ENCODE results near the gene EXD1. TPM values are rescaled to one million over a fixed set of nuclear protein-coding genes. Genes with fewer than 3 reads are reported as not detected.

The EXD1 gene
- total RNA-seq, 1 experiment from 2014 or later: not detected

- peaks cover 14% of the 10 kb centered on the region; the same call in 1 of the 2 replicates for H3F3A ChIP-seq (ENCODE audit: insufficient read depth, low read depth)
- no peak overlapping the region for H2AFZ ChIP-seq
- intact Hi-C loops (cut with micrococcal nuclease; ENCODE audit: unreplicated experiment): loop anchor here (2.0 kb wide), 1 partner anchor 43 kb away; no protein-coding TSS in a partner anchor
- H3K4me1 ChIP-seq (replicated peaks; ENCODE audit: insufficient read depth): peaks cover 27% of the 10 kb centered on the region
- TF ChIP-seq EZH2 (IDR thresholded peaks at IDR 0.05; ENCODE audit: low read depth): no peak
- TF ChIP-seq CTCF (conservative IDR thresholded peaks at IDR 0.05): no peak
- no peaks in the 10 kb centered on the region for H3K9me3 ChIP-seq (ENCODE audit: insufficient read depth, low read depth)
- ChIA-PET POLR2A (ENCODE audit: unreplicated experiment) (interaction anchor here (0.5 to 0.6 kb wide), 3 partner anchors 16 to 73 kb away, joined by 3 to 6 read pairs (median 3); no protein-coding TSS in a partner anchor), CTCF (no interaction called here)
- peak overlapping the region; percentile 74 for H3K27ac ChIP-seq
- no TSS peak for BruUV-seq (replicated peaks)
- peak in 1 of 2 experiments; percentile 79 for DNase-seq
- no peaks in the 10 kb centered on the region for H3K9me2 ChIP-seq (ENCODE audit: insufficient read depth)
- H3K79me2 ChIP-seq (ENCODE audit: low read depth): peaks cover 66% of the 10 kb centered on the region
- H3K36me3 ChIP-seq (ENCODE audit: low read depth): no peaks in the 10 kb centered on the region
- no peaks in the 10 kb centered on the region for H3K27me3 ChIP-seq (ENCODE audit: insufficient read depth, low read depth)
- peak overlapping the region; percentile 77 for H3K4me2 ChIP-seq
- peak overlapping the region; percentile 90; the same call in 1 of the 2 replicates for H3K4me3 ChIP-seq
- H4K20me1 ChIP-seq (ENCODE audit: insufficient read depth): no peaks in the 10 kb centered on the region
Measured at GRCh38 chr15:41233367-41233771, 2.8 kb upstream of the EXD1 start.

GRCh38 chr15:41231422-41232226, 1.1 kb upstream of the EXD1 start:
- peak overlapping the region; percentile 84 for H2AFZ ChIP-seq
- H3K4me1 ChIP-seq (replicated peaks; ENCODE audit: insufficient read depth): peaks cover 27% of the 10 kb centered on the region
- H3K4me3 ChIP-seq: peak overlapping the region; percentile 90
- intact Hi-C loops (cut with micrococcal nuclease; ENCODE audit: unreplicated experiment): loop anchor here (1.0 to 2.0 kb wide), 4 partner anchors 45 to 115 kb away; partner anchors contain the start of genes INO80, NUSAP1 and OIP5
- ChIA-PET CTCF (interaction anchor here (0.6 to 0.8 kb wide), 6 partner anchors 18 to 358 kb away, joined by 3 to 18 read pairs (median 4); no protein-coding TSS in a partner anchor), POLR2A (ENCODE audit: unreplicated experiment) (interaction anchor here (0.6 kb wide), 4 partner anchors 43 to 170 kb away, joined by 4 to 10 read pairs (median 5); no protein-coding TSS in a partner anchor)
- H3K79me2 ChIP-seq (ENCODE audit: low read depth): peaks cover 55% of the 10 kb centered on the region
- TF ChIP-seq EZH2 (IDR thresholded peaks at IDR 0.05; ENCODE audit: low read depth) (no peak), CTCF (conservative IDR thresholded peaks at IDR 0.05) (no peak)
- no peaks in the 10 kb centered on the region for H3K9me2 ChIP-seq (ENCODE audit: insufficient read depth)
- H3K27me3 ChIP-seq (ENCODE audit: insufficient read depth, low read depth): no peaks in the 10 kb centered on the region
- BruUV-seq (replicated peaks): no TSS peak
- peak overlapping the region; percentile 77 for H3K4me2 ChIP-seq
- H4K20me1 ChIP-seq (ENCODE audit: insufficient read depth): no peaks in the 10 kb centered on the region
- H3K9me3 ChIP-seq (ENCODE audit: insufficient read depth, low read depth): no peaks in the 10 kb centered on the region
- H3F3A ChIP-seq (ENCODE audit: insufficient read depth, low read depth): peaks cover 14% of the 10 kb centered on the region; the same call in 1 of the 2 replicates
- no peak for DNase-seq
- no peaks in the 10 kb centered on the region for H3K36me3 ChIP-seq (ENCODE audit: low read depth)
- peak overlapping the region; percentile 74 for H3K27ac ChIP-seq

GRCh38 chr15:41230345-41230649, 260 bp downstream of the EXD1 start:
- Histone ChIP-seq H3K4me3 (peak overlapping the region; percentile 90; the same call in 1 of the 2 replicates), H4K20me1 (ENCODE audit: insufficient read depth) (no peaks in the 10 kb centered on the region), H3K79me2 (ENCODE audit: low read depth) (peaks cover 41% of the 10 kb centered on the region), H3K27ac (peak overlapping the region; percentile 74), H3K36me3 (ENCODE audit: low read depth) (no peaks in the 10 kb centered on the region), H2AFZ (peak overlapping the region; percentile 84; the same call in 1 of the 2 replicates), H3K4me2 (peak overlapping the region; percentile 77), H3K9me3 (ENCODE audit: insufficient read depth, low read depth) (no peaks in the 10 kb centered on the region), H3K9me2 (ENCODE audit: insufficient read depth) (no peaks in the 10 kb centered on the region), H3K4me1 (replicated peaks; ENCODE audit: insufficient read depth) (peaks cover 27% of the 10 kb centered on the region), H3K27me3 (ENCODE audit: insufficient read depth, low read depth) (no peaks in the 10 kb centered on the region), H3F3A (ENCODE audit: insufficient read depth, low read depth) (peaks cover 14% of the 10 kb centered on the region; the same call in 1 of the 2 replicates)
- CTCF ChIA-PET: interaction anchor here (0.7 kb wide), 1 partner anchor 208 kb away, joined by 3 read pairs; no protein-coding TSS in a partner anchor
- BruUV-seq (replicated peaks): no TSS peak
- POLR2A ChIA-PET (ENCODE audit: unreplicated experiment): no interaction called here
- no peak for DNase-seq
- no peak for TF ChIP-seq CTCF (conservative IDR thresholded peaks at IDR 0.05)
- TF ChIP-seq EZH2 (IDR thresholded peaks at IDR 0.05; ENCODE audit: low read depth): no peak
- intact Hi-C loops (cut with micrococcal nuclease; ENCODE audit: unreplicated experiment): loop anchor here (2.0 kb wide), 1 partner anchor 113 kb away; the partner anchor contains the start of gene INO80

Measured in PC-9 (cell line).